Activated CD4-positive, alpha-beta memory T cell treated with anti-CD3 and anti-CD28 coated beads, Interleukin-2, amount 10 ng/mL, durations not matched to agents 7 days and 5 days (primary cell): Measurements from ENCODE around the gene MRPL34. TPM values are rescaled to one million over a fixed set of nuclear protein-coding genes. Genes with fewer than 3 reads are reported as not detected.
A peak's percentile ranks its signal among the peaks of the same experiment; 100 is the strongest.

ENCODE experiments used
- CTCF ChIA-PET: fragments of 350-600 bp; sonication (Branson Sonifier 250); formaldehyde crosslinking; loops from one replicate; lab custom pipeline; 2021; ENCODE audit warnings: antibody characterized with exemption, inconsistent platforms; lab: Charles Lee
- POLR2A ChIA-PET: fragments of 350-600 bp; sonication (Branson Sonifier 250); formaldehyde crosslinking; loops from one replicate; lab custom pipeline; 2021; ENCODE audit warnings: antibody characterized with exemption; lab: Charles Lee
- DNase-seq: peaks from one replicate; pipeline ENCODE4 v3.0.0-alpha.2; 2020
- H3K27ac Mint-ChIP-seq: one replicate; pipeline ENCODE4 v1.8.0; 2021; ENCODE audit warnings: mild to moderate bottlenecking, mixed read lengths
- H3K27me3 Mint-ChIP-seq: one replicate; pipeline ENCODE4 v1.8.0; 2021; ENCODE audit warnings: mixed read lengths
- H3K36me3 Mint-ChIP-seq: one replicate; pipeline ENCODE4 v1.8.0; 2021; ENCODE audit warnings: low read depth, mixed read lengths
- H3K4me1 Mint-ChIP-seq: one replicate; pipeline ENCODE4 v1.8.0; 2021; ENCODE audit warnings: mixed read lengths
- H3K4me3 Mint-ChIP-seq: one replicate; pipeline ENCODE4 v1.8.0; 2021; ENCODE audit warnings: mild to moderate bottlenecking, mixed read lengths
- H3K9me3 Mint-ChIP-seq: one replicate; pipeline ENCODE4 v1.8.0; 2021; ENCODE audit warnings: mixed read lengths
- total RNA-seq, 2 experiments: library from RNA; stranded (reverse); gene quantifications; one replicate each; pipeline ENCODE4 v1.2.3, GENCODE V29; 2021

Gene MRPL34
- total RNA-seq, 2 experiments from 2014 or later = 82.8 to 98.3 TPM

- Mint-ChIP-seq H3K27ac (no peak overlapping the region), H3K4me1 (peaks cover 46% of the 10 kb centered on the region), H3K36me3 (no peaks in the 10 kb centered on the region), H3K4me3 (peak overlapping the region; percentile 69), H3K27me3 (no peaks in the 10 kb centered on the region), H3K9me3 (no peaks in the 10 kb centered on the region)
- CTCF ChIA-PET = interaction anchor here (0.6 to 3.1 kb wide), 4 partner anchors 11 to 98 kb away, joined by 3 to 32 read pairs (median 4); partner anchors contain the start of gene ANO8
- POLR2A ChIA-PET = interaction anchor here (0.8 to 4.8 kb wide), 5 partner anchors 10 to 178 kb away, joined by 3 to 50 read pairs (median 4); partner anchors contain the start of genes ANO8 and USE1
- no peak for DNase-seq
These were observed 1.8 kb upstream of the MRPL34 start for GRCh38 chr19:17303940-17304267.

GRCh38 chr19:17304386-17305215 is 1.1 kb upstream of the MRPL34 start:
- DNase-seq = no peak
- CTCF ChIA-PET = interaction anchor here (0.6 to 3.1 kb wide), 20 partner anchors 9 to 234 kb away, joined by 3 to 32 read pairs (median 5); partner anchors contain the start of genes ANKLE1, ANO8, BABAM1 and BST2
- H3K4me1 Mint-ChIP-seq = peaks cover 52% of the 10 kb centered on the region
- no peaks in the 10 kb centered on the region for H3K9me3 Mint-ChIP-seq
- peaks cover 5% of the 10 kb centered on the region for H3K36me3 Mint-ChIP-seq
- POLR2A ChIA-PET = interaction anchor here (0.8 to 4.8 kb wide), 7 partner anchors 11 to 179 kb away, joined by 3 to 50 read pairs (median 5); partner anchors contain the start of genes ANO8 and MVB12A
- peak overlapping the region; percentile 90 for H3K27ac Mint-ChIP-seq
- H3K4me3 Mint-ChIP-seq = peak overlapping the region; percentile 89
- no peaks in the 10 kb centered on the region for H3K27me3 Mint-ChIP-seq

DNA sequence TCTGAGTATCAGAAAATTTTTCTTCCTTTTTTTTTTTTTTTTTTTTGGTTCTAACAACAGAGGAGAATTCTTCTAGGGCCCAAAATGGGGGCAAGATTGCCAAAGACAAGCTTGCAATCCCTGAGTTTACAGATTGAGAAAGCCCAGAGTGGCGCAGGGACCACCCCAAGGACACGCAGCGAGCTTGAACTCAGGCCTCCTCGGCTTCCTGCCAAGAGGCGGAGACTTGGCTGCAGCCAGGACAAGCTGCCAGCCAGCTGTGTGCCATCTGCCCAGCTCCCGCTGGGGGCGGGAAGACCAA is 506 bp upstream of the MRPL34 start:
- Mint-ChIP-seq H3K4me1 (peaks cover 53% of the 10 kb centered on the region), H3K27ac (peak overlapping the region; percentile 90), H3K9me3 (no peaks in the 10 kb centered on the region), H3K36me3 (peaks cover 5% of the 10 kb centered on the region), H3K27me3 (no peaks in the 10 kb centered on the region), H3K4me3 (peak overlapping the region; percentile 89)
- CTCF ChIA-PET = interaction anchor here (0.6 to 3.1 kb wide), 20 partner anchors 9 to 235 kb away, joined by 3 to 32 read pairs (median 5); partner anchors contain the start of genes ANKLE1, ANO8, BABAM1 and BST2
- POLR2A ChIA-PET = interaction anchor here (0.6 to 4.8 kb wide), 7 partner anchors 12 to 115 kb away, joined by 3 to 50 read pairs (median 5); partner anchors contain the start of genes ANO8 and MVB12A
- no peak for DNase-seq

DNA sequence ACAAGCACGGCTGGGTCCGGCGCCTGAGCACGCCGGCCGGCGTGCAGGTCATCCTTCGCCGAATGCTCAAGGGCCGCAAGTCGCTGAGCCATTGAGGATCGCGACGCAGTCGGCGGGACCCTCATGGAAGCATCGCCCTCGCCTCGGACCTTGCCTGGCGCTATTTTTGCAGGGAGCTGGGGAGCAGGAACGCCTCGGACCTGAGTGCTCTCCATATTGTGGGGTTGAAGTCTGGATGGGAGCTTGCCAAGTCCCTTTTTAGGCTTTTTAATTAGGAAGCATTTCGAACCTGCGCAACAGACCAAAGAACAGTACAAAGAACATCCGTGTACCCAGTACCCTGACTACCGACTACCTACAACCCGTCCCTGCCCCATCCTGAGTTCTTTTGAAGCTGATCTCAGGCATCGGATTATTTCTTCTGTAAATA is 628 bp downstream of the MRPL34 start:
- Mint-ChIP-seq H3K4me3 (peak overlapping the region; percentile 89), H3K36me3 (peaks cover 5% of the 10 kb centered on the region), H3K27ac (peak overlapping the region; percentile 90), H3K9me3 (no peaks in the 10 kb centered on the region), H3K4me1 (peaks cover 62% of the 10 kb centered on the region), H3K27me3 (no peaks in the 10 kb centered on the region)
- DNase-seq = no peak
- CTCF ChIA-PET = interaction anchor here (0.9 to 2.1 kb wide), 5 partner anchors 11 to 159 kb away, joined by 3 to 14 read pairs (median 3); partner anchors contain the start of gene BABAM1
- POLR2A ChIA-PET = interaction anchor here (0.7 to 4.8 kb wide), 7 partner anchors 11 to 113 kb away, joined by 3 to 50 read pairs (median 5); partner anchors contain the start of genes ANO8, MVB12A and OCEL1

DNA sequence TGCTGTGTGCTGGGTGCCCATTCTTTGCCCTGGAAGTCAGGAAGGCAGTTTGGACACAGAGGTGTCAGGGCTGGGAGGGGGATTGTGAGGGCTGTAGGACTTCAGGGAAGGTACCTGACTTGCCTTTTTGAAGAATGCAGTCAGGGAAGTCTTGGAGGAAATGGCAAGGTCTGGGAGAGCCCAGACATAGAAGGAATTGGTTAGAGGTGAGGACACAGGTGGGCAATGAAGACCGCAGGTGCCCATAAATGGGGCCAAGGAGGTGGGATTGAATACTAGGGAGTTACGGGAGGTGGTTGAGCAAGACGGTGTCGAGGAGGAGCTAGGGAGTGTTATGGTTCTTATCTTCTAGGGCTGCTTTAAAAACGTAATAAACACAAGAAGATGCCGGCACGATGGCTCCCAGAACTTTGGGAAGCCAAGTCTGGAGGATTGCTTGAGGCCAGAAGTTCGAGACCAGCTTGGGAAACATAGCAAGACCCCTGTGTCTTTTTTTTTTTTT is 2.3 kb downstream of the MRPL34 start:
- Mint-ChIP-seq H3K9me3 (no peaks in the 10 kb centered on the region), H3K36me3 (peaks cover 11% of the 10 kb centered on the region), H3K27me3 (no peaks in the 10 kb centered on the region), H3K27ac (no peak overlapping the region), H3K4me1 (peaks cover 64% of the 10 kb centered on the region), H3K4me3 (peak overlapping the region; percentile 89)
- CTCF ChIA-PET = no interaction called here
- POLR2A ChIA-PET = interaction anchor here (1.6 to 4.0 kb wide), 2 partner anchors 17 to 24 kb away, joined by 10 to 47 read pairs; partner anchors contain the start of gene ANO8
- no peak for DNase-seq

GRCh38 chr19:17309198-17309964 is 3.7 kb downstream of the MRPL34 start, which contains the start of gene DDA1:
TSS of gene DDA1 (plus strand) at chr19:17309563. CDS start at chr19:17309655, 92 bp downstream.
- Mint-ChIP-seq H3K4me3 (peak within 1 kb of the TSS; percentile 98), H3K9me3 (no peaks in the 10 kb centered on the region), H3K27me3 (no peaks in the 10 kb centered on the region), H3K36me3 (peaks cover 19% of the 10 kb centered on the region), H3K27ac (peak within 1 kb of the TSS; percentile 94), H3K4me1 (peaks cover 57% of the 10 kb centered on the region)
- ChIA-PET CTCF (interaction anchor here (0.7 to 1.9 kb wide), 14 partner anchors 9 to 691 kb away, joined by 3 to 11 read pairs (median 4); partner anchors contain the start of genes ANKLE1, ANO8, BABAM1 and USHBP1), POLR2A (interaction anchor here (0.6 to 4.0 kb wide), 21 partner anchors 8 to 1048 kb away, joined by 3 to 47 read pairs (median 4); partner anchors contain the start of genes ANO8, BABAM1, BST2 and GTPBP3)
- DNase-seq = peak; percentile 100

DNA sequence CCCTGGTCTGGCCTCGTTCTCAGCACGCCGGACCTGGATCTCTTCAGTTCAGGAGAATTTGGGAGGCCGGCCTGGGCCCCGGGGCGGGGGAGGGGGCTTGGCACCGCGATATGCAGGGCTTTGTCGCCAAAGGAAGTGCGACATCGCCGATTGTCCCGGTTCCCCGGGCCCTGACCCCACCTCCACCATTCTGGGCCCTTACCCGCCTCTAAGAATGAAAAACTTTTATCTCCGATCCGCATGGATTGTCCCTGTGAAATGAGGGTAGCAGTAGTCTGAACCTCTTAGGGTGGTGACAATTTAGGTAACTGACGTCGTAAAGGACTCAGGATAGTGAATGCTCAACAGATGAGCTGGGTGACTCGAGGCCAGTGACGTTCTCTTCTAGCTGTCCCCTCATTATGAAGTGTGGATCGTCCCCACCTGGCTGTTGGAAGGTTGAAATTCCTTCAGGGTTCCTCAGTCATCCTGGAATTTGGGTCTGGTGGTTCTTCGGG is 4.3 kb downstream of the MRPL34 start:
- Mint-ChIP-seq H3K4me3 (peak overlapping the region; percentile 98), H3K4me1 (peaks cover 50% of the 10 kb centered on the region), H3K36me3 (peaks cover 22% of the 10 kb centered on the region), H3K27me3 (no peaks in the 10 kb centered on the region), H3K9me3 (no peaks in the 10 kb centered on the region), H3K27ac (peak overlapping the region; percentile 94)
- ChIA-PET CTCF (interaction anchor here (0.8 to 1.9 kb wide), 3 partner anchors 11 to 45 kb away, joined by 3 to 8 read pairs (median 7); partner anchors contain the start of genes ANKLE1 and USHBP1), POLR2A (interaction anchor here (0.6 to 4.0 kb wide), 13 partner anchors 7 to 1012 kb away, joined by 3 to 47 read pairs (median 3); partner anchors contain the start of genes ANO8, BABAM1, BST2 and USE1)
- no peak for DNase-seq

DNA sequence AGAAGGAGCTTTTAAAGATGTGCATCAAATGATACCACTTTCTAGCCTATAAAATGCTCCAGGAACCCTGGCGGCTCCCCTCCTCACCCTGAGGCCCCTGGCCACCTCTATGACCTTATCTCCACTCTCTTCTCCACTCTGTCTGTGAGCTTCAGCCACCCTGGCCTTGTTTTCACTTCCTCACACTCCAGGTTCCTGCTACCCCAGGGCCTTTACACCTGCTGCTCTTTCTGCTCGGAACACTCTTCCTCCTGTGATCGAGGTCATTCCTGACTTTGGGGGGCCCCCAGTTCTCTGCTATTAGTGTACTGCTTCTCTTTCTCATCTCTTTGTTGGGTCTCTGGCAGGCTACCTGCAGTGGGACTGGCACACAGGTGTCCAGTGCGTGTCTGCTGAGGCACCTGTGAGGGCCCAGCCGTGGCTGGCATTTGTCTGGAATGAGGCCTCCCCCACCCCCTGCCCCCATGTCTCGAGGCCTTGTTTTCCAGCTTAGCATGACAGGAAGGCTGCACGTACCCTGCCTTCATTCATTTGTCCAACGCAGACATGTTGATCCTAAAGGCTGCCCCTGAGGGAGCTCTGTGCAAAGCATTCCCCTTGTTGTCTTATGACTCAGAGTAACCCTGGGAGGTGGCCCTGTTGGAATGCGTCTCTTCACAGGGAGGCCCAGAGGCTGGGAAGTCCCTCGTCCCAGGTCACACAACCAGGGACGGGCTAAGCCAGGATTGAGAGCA is 6.0 kb downstream of the MRPL34 start:
- peaks cover 32% of the 10 kb centered on the region for H3K36me3 Mint-ChIP-seq
- POLR2A ChIA-PET = interaction anchor here (1.7 to 4.0 kb wide), 2 partner anchors 10 to 21 kb away, joined by 5 to 47 read pairs; partner anchors contain the start of gene ANO8

DNA sequence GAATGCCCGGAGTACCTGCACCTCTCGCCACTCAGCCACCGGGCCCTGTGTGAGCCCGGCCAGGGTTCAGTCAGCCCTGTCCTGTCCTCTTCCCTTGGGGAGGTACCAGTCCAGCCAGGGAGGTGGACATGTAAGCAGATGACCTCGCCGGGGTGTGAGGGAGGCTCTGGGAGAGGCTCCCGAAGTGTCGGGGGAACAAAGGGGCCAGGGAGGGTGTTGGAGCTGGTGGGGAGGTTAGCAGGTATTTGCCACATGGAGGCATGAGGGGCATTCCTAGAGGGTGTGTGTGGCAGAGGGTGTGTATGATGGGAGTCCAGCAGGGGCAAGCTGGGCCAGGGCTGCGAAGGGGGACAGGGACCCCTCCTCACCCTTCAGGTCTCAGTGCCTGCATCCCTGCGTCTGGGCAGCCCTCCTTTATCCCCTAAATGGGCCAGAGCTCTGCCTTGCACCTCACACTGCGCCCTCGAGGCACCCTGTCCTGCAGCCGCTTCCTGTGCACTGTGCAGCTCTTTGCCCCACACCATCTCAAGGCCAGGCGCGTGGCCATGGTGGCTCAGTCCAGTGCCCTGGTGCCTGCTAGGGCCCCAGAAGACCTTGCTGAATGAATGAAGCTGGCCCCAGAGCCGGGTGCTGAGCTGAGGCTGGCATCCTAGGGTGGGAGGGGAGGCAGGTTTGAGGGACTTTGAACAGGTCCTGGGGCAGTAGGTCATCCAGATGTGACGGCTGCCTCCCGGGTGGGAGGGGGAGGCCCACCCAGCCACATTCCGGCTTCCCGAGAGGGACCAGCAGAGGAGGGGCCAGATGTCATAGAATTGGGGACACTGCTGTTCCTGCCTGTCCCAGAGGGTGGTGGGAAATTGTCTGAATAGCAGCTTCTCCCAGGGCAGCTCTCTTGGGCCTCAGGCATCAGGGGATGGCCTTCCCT is 6.8 kb downstream of the MRPL34 start:
- H3K27ac Mint-ChIP-seq = no peak overlapping the region
- peaks cover 32% of the 10 kb centered on the region for H3K36me3 Mint-ChIP-seq
- peaks cover 51% of the 10 kb centered on the region for H3K4me1 Mint-ChIP-seq
- ChIA-PET POLR2A (interaction anchor here (0.7 to 1.7 kb wide), 4 partner anchors 10 to 24 kb away, joined by 3 to 5 read pairs (median 4); no protein-coding TSS in a partner anchor), CTCF (interaction anchor here (0.9 kb wide), 1 partner anchor 16 kb away, joined by 3 read pairs; no protein-coding TSS in a partner anchor)
- no peak overlapping the region for H3K4me3 Mint-ChIP-seq
- no peaks in the 10 kb centered on the region for H3K27me3 Mint-ChIP-seq
- H3K9me3 Mint-ChIP-seq = no peaks in the 10 kb centered on the region
- DNase-seq = no peak

More for the DNA sequence above, 6.0 kb downstream of the MRPL34 start:
- H3K4me1 Mint-ChIP-seq = peaks cover 50% of the 10 kb centered on the region
- no peaks in the 10 kb centered on the region for H3K27me3 Mint-ChIP-seq
- no peaks in the 10 kb centered on the region for H3K9me3 Mint-ChIP-seq
- peak overlapping the region; percentile 98 for H3K4me3 Mint-ChIP-seq
- CTCF ChIA-PET = interaction anchor here (0.9 kb wide), 1 partner anchor 17 kb away, joined by 3 read pairs; no protein-coding TSS in a partner anchor
- H3K27ac Mint-ChIP-seq = no peak overlapping the region
- no peak for DNase-seq

DNA sequence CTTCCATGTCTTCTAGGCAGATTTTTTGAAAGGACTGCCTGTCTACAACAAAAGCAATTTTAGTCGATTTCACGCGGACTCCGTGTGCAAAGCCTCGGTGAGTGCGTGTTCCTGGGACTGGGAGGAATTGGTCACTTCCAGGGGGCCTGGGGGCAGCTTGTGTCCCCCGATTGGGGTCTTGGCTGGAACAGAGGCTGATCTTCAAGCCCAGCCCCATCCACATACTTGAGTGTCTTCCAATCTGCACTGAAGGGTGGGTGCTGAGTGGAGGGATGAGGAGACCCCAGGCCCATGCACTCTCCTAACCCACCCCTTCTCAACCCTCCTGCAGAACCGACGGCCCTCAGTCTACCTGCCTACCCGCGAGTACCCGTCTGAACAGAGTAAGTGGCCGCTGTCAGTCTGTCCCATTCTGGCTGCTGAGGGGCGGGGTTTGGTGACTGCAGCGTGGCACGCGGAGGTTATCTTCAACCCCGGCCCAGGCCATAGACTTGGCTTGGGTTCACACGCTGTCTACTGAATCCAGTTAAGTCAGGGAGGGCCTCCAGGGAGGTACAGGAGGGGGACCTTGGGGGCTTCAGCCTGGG is 8.4 kb downstream of the MRPL34 start:
- H3K9me3 Mint-ChIP-seq = no peaks in the 10 kb centered on the region
- H3K4me3 Mint-ChIP-seq = no peak overlapping the region
- no peak overlapping the region for H3K27ac Mint-ChIP-seq
- no peak for DNase-seq
- H3K36me3 Mint-ChIP-seq = peaks cover 35% of the 10 kb centered on the region
- peaks cover 47% of the 10 kb centered on the region for H3K4me1 Mint-ChIP-seq
- H3K27me3 Mint-ChIP-seq = no peaks in the 10 kb centered on the region
- CTCF ChIA-PET = no interaction called here
- POLR2A ChIA-PET = interaction anchor here (1.4 kb wide), 1 partner anchor 15 kb away, joined by 5 read pairs; no protein-coding TSS in a partner anchor
